ENCODE data around the gene MGLL.

Gene MGLL

GRCh38 chr3:127785711-127786265 lies 36.5 kb downstream of the MGLL start:
- Histone ChIP-seq H3K27me3 (ENCODE audit: control insufficient read depth, insufficient read depth, low read length) (no peaks in the 10 kb centered on the region), H3K79me2 (no peaks in the 10 kb centered on the region), H3K4me1 (no peaks in the 10 kb centered on the region), H3K36me3 (ENCODE audit: control insufficient read depth, insufficient read depth, low read length) (no peaks in the 10 kb centered on the region), H3K4me3 (ENCODE audit: low read depth, low read length) (no peak overlapping the region), H2AFZ (no peak overlapping the region), H3K4me2 (ENCODE audit: low read length) (no peak overlapping the region), H3K9me3 (ENCODE audit: control insufficient read depth, low read length) (no peaks in the 10 kb centered on the region), H3K27ac (no peak overlapping the region), H3K9ac (no peak overlapping the region)
- no peak for TF ChIP-seq CTCF (IDR thresholded peaks at IDR 0.05)

GRCh38 chr3:127784865-127785710 lies 37.2 kb downstream of the MGLL start:
- Histone ChIP-seq H3K4me1 (no peaks in the 10 kb centered on the region), H3K36me3 (ENCODE audit: control insufficient read depth, insufficient read depth, low read length) (no peaks in the 10 kb centered on the region), H3K9me3 (ENCODE audit: control insufficient read depth, low read length) (no peaks in the 10 kb centered on the region), H3K4me2 (ENCODE audit: low read length) (no peak overlapping the region), H3K27ac (no peak overlapping the region), H2AFZ (no peak overlapping the region), H3K4me3 (ENCODE audit: low read depth, low read length) (no peak overlapping the region), H3K79me2 (no peaks in the 10 kb centered on the region), H3K27me3 (ENCODE audit: control insufficient read depth, insufficient read depth, low read length) (no peaks in the 10 kb centered on the region), H3K9ac (no peak overlapping the region)
- TF ChIP-seq CTCF (IDR thresholded peaks at IDR 0.05), result no peak

- no peak overlapping the region for H3K27ac ChIP-seq
- H3K9me3 ChIP-seq (ENCODE audit: control insufficient read depth, low read length), result no peaks in the 10 kb centered on the region
- H3K79me2 ChIP-seq, result no peaks in the 10 kb centered on the region
- no peaks in the 10 kb centered on the region for H3K4me1 ChIP-seq
- no peaks in the 10 kb centered on the region for H3K27me3 ChIP-seq (ENCODE audit: control insufficient read depth, insufficient read depth, low read length)
- H3K4me2 ChIP-seq (ENCODE audit: low read length), result no peak overlapping the region
- TF ChIP-seq CTCF (IDR thresholded peaks at IDR 0.05), result no peak
- no peaks in the 10 kb centered on the region for H3K36me3 ChIP-seq (ENCODE audit: control insufficient read depth, insufficient read depth, low read length)
- no peak overlapping the region for H2AFZ ChIP-seq
- H3K9ac ChIP-seq, result no peak overlapping the region
- H3K4me3 ChIP-seq (ENCODE audit: low read depth, low read length), result no peak overlapping the region
Observed at GRCh38 chr3:127784283-127784682, 38.0 kb downstream of the MGLL start.

GRCh38 chr3:127783642-127784160 lies 38.6 kb downstream of the MGLL start:
- no peaks in the 10 kb centered on the region for H3K27me3 ChIP-seq (ENCODE audit: control insufficient read depth, insufficient read depth, low read length)
- no peak overlapping the region for H2AFZ ChIP-seq
- no peak overlapping the region for H3K9ac ChIP-seq
- H3K27ac ChIP-seq, result no peak overlapping the region
- no peaks in the 10 kb centered on the region for H3K36me3 ChIP-seq (ENCODE audit: control insufficient read depth, insufficient read depth, low read length)
- TF ChIP-seq CTCF (IDR thresholded peaks at IDR 0.05), result no peak
- no peaks in the 10 kb centered on the region for H3K4me1 ChIP-seq
- no peaks in the 10 kb centered on the region for H3K79me2 ChIP-seq
- H3K4me2 ChIP-seq (ENCODE audit: low read length), result no peak overlapping the region
- no peak overlapping the region for H3K4me3 ChIP-seq (ENCODE audit: low read depth, low read length)
- H3K9me3 ChIP-seq (ENCODE audit: control insufficient read depth, low read length), result no peaks in the 10 kb centered on the region
